HEK293T (cell line): ENCODE results near the gene CD2.

Experiments used
- ARNT ChIP-seq: fragments of 450-650 bp; IDR thresholded peaks from 2 replicates; pipeline ENCODE4 v1.6.1; 2017; ENCODE audit warnings: mild to moderate bottlenecking
- ELF4 ChIP-seq: fragments of 450-650 bp; IDR thresholded peaks from 2 replicates; pipeline ENCODE4 v1.6.1; 2017; ENCODE audit warnings: antibody characterized with exemption
- FOXA1 ChIP-seq: fragments of 450-650 bp; IDR thresholded peaks from 2 replicates; pipeline ENCODE4 v1.6.1; 2016; ENCODE audit warnings: mild to moderate bottlenecking
- FOXK2 ChIP-seq: fragments of 450-650 bp; IDR thresholded peaks from 2 replicates; pipeline ENCODE4 v1.6.1; 2016; ENCODE audit warnings: mild to moderate bottlenecking
- FOXM1 ChIP-seq: fragments of 450-650 bp; IDR thresholded peaks from 2 replicates; pipeline ENCODE4 v1.6.1; 2017; ENCODE audit warnings: mild to moderate bottlenecking, borderline replicate concordance
- HDGF ChIP-seq: fragments of 450-650 bp; IDR thresholded peaks from 2 replicates; pipeline ENCODE4 v1.6.1; 2017; ENCODE audit warnings: antibody characterized with exemption, borderline replicate concordance
- LEF1 ChIP-seq: fragments of 450-650 bp; IDR thresholded peaks from 2 replicates; pipeline ENCODE4 v1.6.1; 2017; ENCODE audit warnings: mild to moderate bottlenecking, borderline replicate concordance
- NFRKB ChIP-seq: fragments of 450-650 bp; IDR thresholded peaks from 2 replicates; pipeline ENCODE4 v1.6.1; 2016; ENCODE audit warnings: mild to moderate bottlenecking, moderate library complexity
- PKNOX1 ChIP-seq: fragments of 450-650 bp; IDR thresholded peaks from 2 replicates; pipeline ENCODE4 v1.6.1; 2016
- SP1 ChIP-seq: fragments of 450-650 bp; IDR thresholded peaks from 2 replicates; pipeline ENCODE4 v1.6.1; 2017
- TARDBP ChIP-seq: fragments of 450-650 bp; IDR thresholded peaks from 2 replicates; pipeline ENCODE4 v1.6.1; 2016

DNA sequence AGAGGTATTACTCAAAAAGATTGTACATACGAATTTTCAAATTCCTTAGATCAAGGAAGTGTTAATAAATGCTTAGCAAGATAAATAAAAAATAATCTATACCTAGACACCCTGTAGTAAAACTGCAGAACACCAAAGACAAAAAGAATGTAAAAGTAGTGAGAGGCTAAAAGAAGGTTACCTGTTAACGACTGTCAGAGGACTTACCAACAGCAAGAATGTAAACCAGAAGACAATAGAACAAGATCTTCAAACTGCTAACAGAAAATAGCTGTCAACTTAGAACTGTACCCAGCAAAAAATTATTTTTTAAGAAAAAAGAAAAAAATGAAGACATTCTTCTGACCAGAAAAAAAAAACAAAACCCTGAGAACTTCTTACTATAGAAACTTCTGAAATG is 51.2 kb downstream of the CD2 start:
- TF ChIP-seq ARNT (no peak), HDGF (no peak), ELF4 (no peak), PKNOX1 (no peak), SP1 (no peak), FOXK2 (no peak), FOXM1 (no peak), TARDBP (no peak), LEF1 (no peak), FOXA1 (no peak), NFRKB (no peak)
